DOHH2 (cell line): Measurements from ENCODE around the gene PHF11.

Experiments used
- H3F3A ChIP-seq: fragments of 200-600 bp; sonication (generic), shearing (Covaris generic); 2 replicates; pipeline ENCODE4 v1.6.0; 2016; ENCODE audit warnings: antibody characterized with exemption, mild to moderate bottlenecking; ENCODE audit not compliant: control insufficient read depth, insufficient read depth
- H3K27ac ChIP-seq: fragments of 200-600 bp; sonication (generic); 2 replicates; pipeline ENCODE4 v1.5.1; 2014; ENCODE audit warnings: low read depth, mild to moderate bottlenecking, low read length, moderate library complexity
- H3K27me3 ChIP-seq: fragments of 200-600 bp; sonication (generic); 2 replicates; pipeline ENCODE4 v1.6.1; 2014; ENCODE audit warnings: mild to moderate bottlenecking, low read length, mixed read lengths; ENCODE audit not compliant: control insufficient read depth
- H3K36me3 ChIP-seq: fragments of 200-600 bp; sonication (generic); 2 replicates; pipeline ENCODE4 v1.6.1; 2014; ENCODE audit warnings: mild to moderate bottlenecking, low read length, moderate library complexity, mixed read lengths; ENCODE audit not compliant: control insufficient read depth
- H3K4me1 ChIP-seq: fragments of 200-600 bp; sonication (generic); 2 replicates; pipeline ENCODE4 v1.6.1; 2014; ENCODE audit warnings: mild to moderate bottlenecking, low read length, mixed read lengths; ENCODE audit not compliant: control insufficient read depth
- H3K4me2 ChIP-seq: fragments of 200-600 bp; sonication (generic); 2 replicates; pipeline ENCODE4 v1.6.0; 2014; ENCODE audit warnings: mild to moderate bottlenecking, low read length, moderate library complexity
- H3K4me3 ChIP-seq: fragments of 200-600 bp; sonication (generic); 2 replicates; pipeline ENCODE4 v1.5.1; 2014; ENCODE audit warnings: mild to moderate bottlenecking, low read length, mixed read lengths
- H3K79me2 ChIP-seq: fragments of 200-600 bp; sonication (generic); 2 replicates; pipeline ENCODE4 v1.6.1; 2014; ENCODE audit warnings: mild to moderate bottlenecking, low read length, mixed read lengths; ENCODE audit not compliant: control insufficient read depth
- H3K9me2 ChIP-seq: fragments of 200-600 bp; sonication (generic); replicated peaks from 2 replicates; pipeline ENCODE4 v1.6.1; 2014; ENCODE audit warnings: mild to moderate bottlenecking, low read length, mixed read lengths; ENCODE audit not compliant: control insufficient read depth
- H3K9me3 ChIP-seq: fragments of 200-600 bp; sonication (generic); 2 replicates; pipeline ENCODE4 v1.6.1; 2014; ENCODE audit warnings: antibody characterized with exemption, low read length, mixed read lengths; ENCODE audit not compliant: control insufficient read depth, insufficient read depth
- H4K20me1 ChIP-seq: fragments of 200-600 bp; sonication (generic); 2 replicates; pipeline ENCODE4 v1.6.0; 2014; ENCODE audit warnings: low read depth, mild to moderate bottlenecking, antibody characterized with exemption, low read length, moderate library complexity; ENCODE audit not compliant: control insufficient read depth, insufficient read depth
- EZH2phosphoT487 ChIP-seq: fragments of 200-600 bp; sonication (generic); IDR thresholded peaks from 2 replicates; pipeline ENCODE4 v1.6.1; 2017; ENCODE audit warnings: borderline replicate concordance, mild to moderate bottlenecking, antibody characterized with exemption, low read length, moderate library complexity, mixed read lengths
- TF ChIP-seq, protein P1 (sequence below): fragments of 200-600 bp; sonication (generic); IDR thresholded peaks from one replicate; pipeline ENCODE4 v1.5.1; 2014; ENCODE audit warnings: antibody characterized with exemption, mild to moderate bottlenecking, low read depth, low read length; ENCODE audit not compliant: poor library complexity, severe bottlenecking

PHF11 gene

DNA sequence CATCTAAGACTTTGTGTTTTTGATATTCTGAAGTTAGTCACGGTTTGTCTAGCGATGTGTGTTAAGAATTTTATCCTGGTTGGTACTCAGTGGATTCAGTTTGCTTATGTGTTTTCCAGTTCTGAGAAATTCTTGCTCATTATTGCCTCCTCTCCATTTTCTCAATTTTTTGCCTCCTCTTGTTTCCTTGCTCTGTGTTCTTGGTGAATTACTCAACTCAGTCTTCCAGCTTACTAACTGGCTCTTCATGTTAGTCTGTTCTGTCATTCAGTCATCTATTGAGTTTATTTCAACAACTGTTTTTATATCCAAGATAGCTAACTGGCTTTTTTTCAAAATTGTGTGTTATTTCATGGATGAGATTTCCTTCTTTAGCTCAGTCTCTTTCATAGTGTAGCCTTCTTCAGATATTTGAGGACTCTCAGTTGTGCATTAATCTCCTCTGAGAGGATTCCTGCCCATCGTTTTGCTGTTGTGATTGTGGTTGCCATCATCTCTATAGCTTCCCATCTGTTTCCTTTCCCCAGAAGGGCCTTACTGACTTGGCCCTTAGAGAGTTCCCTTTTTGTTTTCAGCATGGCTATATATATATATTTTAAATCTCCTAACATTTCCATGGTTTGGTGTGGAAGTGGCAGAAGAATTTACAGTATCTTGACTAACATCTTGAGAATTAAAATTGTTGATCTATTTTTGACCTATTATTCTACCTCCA lies 45.5 kb upstream of the PHF11 start:
- H3K4me1 ChIP-seq: peaks cover 82% of the 10 kb centered on the region
- H3K4me2 ChIP-seq: peak overlapping the region; percentile 51
- peak overlapping the region; percentile 30 for H3K27ac ChIP-seq
- H3K36me3 ChIP-seq: peaks cover 61% of the 10 kb centered on the region
- TF ChIP-seq EZH2phosphoT487: no peak
- TF ChIP-seq, protein P1, sequence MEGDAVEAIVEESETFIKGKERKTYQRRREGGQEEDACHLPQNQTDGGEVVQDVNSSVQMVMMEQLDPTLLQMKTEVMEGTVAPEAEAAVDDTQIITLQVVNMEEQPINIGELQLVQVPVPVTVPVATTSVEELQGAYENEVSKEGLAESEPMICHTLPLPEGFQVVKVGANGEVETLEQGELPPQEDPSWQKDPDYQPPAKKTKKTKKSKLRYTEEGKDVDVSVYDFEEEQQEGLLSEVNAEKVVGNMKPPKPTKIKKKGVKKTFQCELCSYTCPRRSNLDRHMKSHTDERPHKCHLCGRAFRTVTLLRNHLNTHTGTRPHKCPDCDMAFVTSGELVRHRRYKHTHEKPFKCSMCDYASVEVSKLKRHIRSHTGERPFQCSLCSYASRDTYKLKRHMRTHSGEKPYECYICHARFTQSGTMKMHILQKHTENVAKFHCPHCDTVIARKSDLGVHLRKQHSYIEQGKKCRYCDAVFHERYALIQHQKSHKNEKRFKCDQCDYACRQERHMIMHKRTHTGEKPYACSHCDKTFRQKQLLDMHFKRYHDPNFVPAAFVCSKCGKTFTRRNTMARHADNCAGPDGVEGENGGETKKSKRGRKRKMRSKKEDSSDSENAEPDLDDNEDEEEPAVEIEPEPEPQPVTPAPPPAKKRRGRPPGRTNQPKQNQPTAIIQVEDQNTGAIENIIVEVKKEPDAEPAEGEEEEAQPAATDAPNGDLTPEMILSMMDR: no peak
- H3K27me3 ChIP-seq: no peaks in the 10 kb centered on the region
- H3F3A ChIP-seq: peaks cover 9% of the 10 kb centered on the region; the same call in 1 of the 2 replicates
- H3K4me3 ChIP-seq: peak overlapping the region; percentile 15
- H3K9me3 ChIP-seq: no peaks in the 10 kb centered on the region
- no peaks in the 10 kb centered on the region for H4K20me1 ChIP-seq
- peaks cover 84% of the 10 kb centered on the region for H3K79me2 ChIP-seq
- H3K9me2 ChIP-seq: no peaks in the 10 kb centered on the region

DNA sequence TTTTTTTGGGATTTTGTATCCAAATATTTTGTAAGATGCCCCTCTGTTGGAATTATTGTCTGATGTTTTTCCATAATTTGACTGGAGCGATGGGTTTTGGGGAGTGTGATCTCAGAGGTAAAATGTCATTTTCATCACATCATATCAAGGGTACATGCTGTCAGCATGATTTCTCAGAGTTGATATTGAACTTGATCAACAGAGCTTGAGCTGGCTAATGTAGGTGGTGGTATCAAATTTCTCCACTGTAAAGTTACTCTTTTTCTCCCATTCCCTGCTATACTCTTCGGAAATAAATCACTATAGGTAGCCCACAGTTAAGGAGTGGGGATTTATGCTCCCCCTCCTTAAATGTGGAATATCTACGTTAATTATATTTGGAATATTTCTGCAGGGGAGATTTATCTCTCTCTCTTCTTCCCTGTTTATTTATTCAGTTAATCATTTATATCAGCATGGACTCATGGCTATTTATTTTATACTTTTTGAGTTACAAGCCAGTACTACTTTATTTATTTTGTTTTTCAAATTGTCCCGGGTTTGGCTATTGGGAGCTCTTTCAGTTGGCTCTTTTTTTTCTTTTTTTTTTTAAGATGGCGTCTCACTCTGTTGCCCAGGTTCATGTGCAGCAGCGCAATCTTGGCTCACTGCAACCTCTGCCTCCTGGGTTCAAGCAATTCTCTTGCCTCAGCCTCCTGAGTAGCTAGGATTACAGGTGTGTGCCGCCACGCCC lies 42.9 kb upstream of the PHF11 start:
- TF ChIP-seq, protein P1: no peak
- no peak for TF ChIP-seq EZH2phosphoT487
- 0 out of 2 replicates have a peak overlapping the region, but pooled peaks have one; percentile 57 for H3K4me2 ChIP-seq

DNA sequence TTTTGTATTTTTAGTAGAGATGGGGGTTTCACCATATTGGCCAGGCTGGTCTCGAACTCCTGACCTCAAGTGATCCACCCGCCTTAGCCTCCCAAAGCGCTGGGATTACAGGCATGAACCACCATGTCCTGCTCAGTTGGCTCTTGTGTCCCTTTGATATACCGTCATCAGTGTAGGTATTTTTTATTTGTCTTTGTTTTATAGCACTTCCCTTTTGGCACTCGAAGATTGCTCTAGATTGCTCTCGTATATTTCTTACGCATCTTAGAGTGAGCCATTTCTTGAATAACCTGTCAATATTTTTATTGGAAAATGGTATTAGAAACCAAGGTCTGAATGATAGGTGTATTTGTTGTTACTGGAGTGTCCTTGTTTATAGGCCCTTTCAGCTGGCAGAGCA lies 42.3 kb upstream of the PHF11 start:
- no peak for TF ChIP-seq EZH2phosphoT487
- TF ChIP-seq, protein P1: no peak
- no peaks in the 10 kb centered on the region for H3K9me2 ChIP-seq
- H3K27me3 ChIP-seq: no peaks in the 10 kb centered on the region
- H3K4me2 ChIP-seq: peak overlapping the region; percentile 57; the same call in 1 of the 2 replicates
- peaks cover 49% of the 10 kb centered on the region for H3K36me3 ChIP-seq
- H3K27ac ChIP-seq: no peak overlapping the region
- peaks cover 3% of the 10 kb centered on the region; the same call in 1 of the 2 replicates for H3F3A ChIP-seq
- no peaks in the 10 kb centered on the region for H4K20me1 ChIP-seq
- peaks cover 57% of the 10 kb centered on the region for H3K4me1 ChIP-seq
- H3K4me3 ChIP-seq: no peak overlapping the region
- peaks cover 66% of the 10 kb centered on the region for H3K79me2 ChIP-seq
- H3K9me3 ChIP-seq: no peaks in the 10 kb centered on the region

More for the DNA sequence above, 42.9 kb upstream of the PHF11 start:
- Histone ChIP-seq H3F3A (peaks cover 3% of the 10 kb centered on the region; the same call in 1 of the 2 replicates), H3K79me2 (peaks cover 68% of the 10 kb centered on the region), H3K4me3 (no peak overlapping the region), H3K27ac (no peak overlapping the region), H3K27me3 (no peaks in the 10 kb centered on the region), H3K4me1 (peaks cover 63% of the 10 kb centered on the region), H3K36me3 (peaks cover 50% of the 10 kb centered on the region), H3K9me2 (no peaks in the 10 kb centered on the region), H3K9me3 (no peaks in the 10 kb centered on the region), H4K20me1 (no peaks in the 10 kb centered on the region)
